HG02938 (cell line): ENCODE data around the gene MAP3K2.

Source experiments
- ATAC-seq: cut with Tn5 transposase; IDR thresholded peaks from one replicate; pipeline ENCODE4 v1.9.1; 2021; ENCODE audit warnings: mild to moderate bottlenecking, moderate library complexity; ENCODE audit not compliant: unreplicated experiment

MAP3K2 gene

GRCh38 chr2:127309468-127309867, 78.3 kb downstream of the MAP3K2 start:
- ATAC-seq = no peak

GRCh38 chr2:127308586-127309138, 79.1 kb downstream of the MAP3K2 start:
- ATAC-seq = no peak

DNA sequence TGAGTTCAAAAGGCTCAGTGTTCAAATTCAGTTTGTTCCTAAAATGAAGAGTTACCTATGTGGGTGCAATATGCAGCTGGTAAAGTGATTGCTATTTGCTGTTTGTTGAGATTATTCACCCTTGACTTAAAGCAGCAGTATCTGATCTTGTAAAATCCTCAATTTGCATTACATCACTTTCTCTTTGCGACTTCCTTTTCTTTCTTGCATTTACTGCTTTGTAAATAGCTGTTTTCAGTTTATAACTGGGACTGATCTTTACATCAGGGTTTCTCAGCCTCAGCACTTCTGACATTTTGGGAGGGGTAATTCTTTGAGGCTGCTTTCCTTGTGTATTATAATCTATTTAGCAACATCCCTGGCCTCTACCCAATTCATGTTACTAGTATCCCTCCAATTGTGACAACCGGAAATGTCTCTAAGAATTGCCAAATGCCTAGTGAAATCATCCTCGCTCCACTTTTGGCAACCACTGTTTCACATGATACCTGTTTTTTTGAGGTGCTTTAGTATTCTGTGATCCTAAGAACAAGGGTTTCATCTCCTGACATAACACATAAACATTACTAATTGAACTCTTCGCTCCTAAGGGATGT, 81.7 kb downstream of the MAP3K2 start:
- ATAC-seq = no peak

DNA sequence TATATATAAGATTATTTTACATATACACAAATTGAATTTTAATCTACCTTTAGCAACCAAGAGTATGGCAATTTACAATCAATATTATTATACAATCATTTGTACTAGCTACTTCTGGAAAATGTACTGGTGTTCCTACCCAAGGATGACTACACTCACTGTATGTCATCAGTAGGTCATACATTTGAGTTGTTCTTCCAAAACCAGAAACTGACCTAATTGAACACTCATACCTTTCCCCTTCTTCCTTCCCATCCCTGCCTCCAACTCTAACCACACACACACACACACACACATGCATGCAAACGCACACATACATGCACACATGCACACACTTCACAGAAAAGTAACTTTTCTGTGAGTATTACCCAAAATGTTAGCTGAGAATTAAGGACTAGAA, 85.6 kb downstream of the MAP3K2 start:
- no peak for ATAC-seq

DNA sequence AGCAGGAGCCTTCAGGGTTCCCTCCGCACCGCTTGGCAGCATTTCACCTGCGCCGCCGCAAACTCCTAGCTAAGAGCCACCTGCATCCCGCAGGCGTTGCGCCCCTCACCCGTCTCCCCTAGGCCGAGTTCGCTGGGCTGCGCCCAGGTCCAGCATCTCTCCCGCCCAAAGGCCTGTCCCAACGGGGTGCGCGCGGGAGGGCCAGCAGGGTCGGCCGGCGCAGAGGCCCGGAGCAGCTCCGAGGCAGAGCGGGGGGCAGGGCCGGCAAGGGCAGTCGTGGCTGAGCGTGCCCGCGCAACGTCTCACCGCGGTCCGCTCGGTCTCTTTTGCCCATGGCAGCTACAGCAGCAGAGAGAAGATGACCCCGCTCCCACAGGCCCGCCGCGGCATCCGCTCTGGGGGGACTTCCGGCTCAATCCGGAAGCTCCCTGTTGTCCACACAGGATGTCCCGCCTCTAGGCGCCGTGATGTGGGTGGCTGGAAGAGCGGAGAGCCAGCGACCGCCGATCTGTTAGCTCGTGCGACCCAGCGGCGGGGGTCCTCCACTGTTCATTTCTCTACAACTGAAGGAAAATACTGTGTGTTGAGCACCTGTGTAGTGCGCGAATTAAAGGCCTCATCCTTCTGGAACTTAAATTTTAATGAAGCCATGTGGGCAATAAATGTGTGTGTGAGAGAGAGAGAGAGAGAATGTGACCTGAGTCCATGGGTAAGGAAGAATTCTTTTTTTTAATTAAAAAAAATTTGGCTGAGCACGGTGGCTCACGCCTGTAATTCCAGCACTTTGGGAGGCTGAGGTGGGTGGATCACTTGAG, 93.8 kb downstream of the MAP3K2 start, which contains the start of gene ERCC3:
Gene ERCC3 (minus strand): TSS at position 397 of the 815 bp plus-strand sequence. CDS start 63 bp downstream, at position 334.
- peak; percentile 96 for ATAC-seq

DNA sequence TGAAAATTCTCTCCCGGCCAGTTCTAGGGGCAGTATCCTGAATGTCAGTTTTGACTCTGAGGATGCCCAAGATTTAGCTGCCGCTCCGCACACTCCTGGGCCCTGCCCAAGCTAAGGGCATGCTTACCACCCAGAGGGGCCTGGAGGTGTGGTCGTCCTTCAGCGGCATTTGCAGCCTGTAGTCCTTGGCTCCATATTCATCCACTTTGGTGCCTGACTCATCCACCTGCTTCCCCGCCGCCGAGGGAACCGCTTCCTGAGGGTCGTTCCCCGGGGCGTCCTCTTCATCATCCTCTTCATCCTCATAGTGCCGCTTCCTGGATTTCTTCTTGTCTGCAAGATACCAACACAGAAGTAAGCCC, 94.4 kb downstream of the MAP3K2 start:
- ATAC-seq = no peak

- ATAC-seq = no peak
These were observed 99.5 kb downstream of the MAP3K2 start for GRCh38 chr2:127288274-127288673.

DNA sequence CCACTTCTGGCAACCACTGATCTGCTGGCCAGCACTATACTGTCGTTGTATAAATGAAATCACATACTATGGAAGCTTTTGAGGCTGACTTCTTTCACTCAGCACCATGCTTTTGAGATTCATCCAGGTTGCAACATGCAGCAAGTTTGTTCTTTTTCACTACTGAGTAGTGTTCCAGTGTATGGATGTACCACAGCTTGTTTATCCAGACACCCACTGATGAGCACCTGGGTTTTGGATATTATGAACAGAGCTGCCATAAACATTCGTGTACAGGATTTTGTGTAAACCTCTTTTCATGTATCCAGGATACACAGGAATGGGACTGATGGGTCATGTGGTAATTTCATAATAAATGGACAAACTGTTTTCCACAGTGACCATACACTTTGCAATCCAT, 104.5 kb downstream of the MAP3K2 start:
- ATAC-seq = no peak

GRCh38 chr2:127280693-127281092, 107.1 kb downstream of the MAP3K2 start:
- no peak for ATAC-seq

DNA sequence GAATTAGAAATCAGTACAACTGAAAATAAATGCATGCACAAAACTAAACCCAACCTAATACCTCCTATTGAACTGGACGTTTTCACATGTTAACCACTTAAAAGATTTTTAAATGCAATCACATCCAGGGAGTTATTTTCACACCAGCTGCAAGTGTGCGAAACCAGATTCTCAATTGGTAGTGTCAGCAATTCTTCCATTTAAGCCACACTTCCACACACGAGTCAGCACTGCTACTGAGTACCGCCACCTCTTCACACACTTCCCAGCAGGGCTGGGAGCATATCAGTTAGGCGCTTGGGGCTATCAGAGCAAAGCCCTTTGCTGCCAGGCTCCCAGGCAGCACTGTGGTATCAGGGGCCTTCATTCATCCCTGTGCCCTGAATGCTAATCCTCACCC, 108.0 kb downstream of the MAP3K2 start:
- ATAC-seq = no peak

DNA sequence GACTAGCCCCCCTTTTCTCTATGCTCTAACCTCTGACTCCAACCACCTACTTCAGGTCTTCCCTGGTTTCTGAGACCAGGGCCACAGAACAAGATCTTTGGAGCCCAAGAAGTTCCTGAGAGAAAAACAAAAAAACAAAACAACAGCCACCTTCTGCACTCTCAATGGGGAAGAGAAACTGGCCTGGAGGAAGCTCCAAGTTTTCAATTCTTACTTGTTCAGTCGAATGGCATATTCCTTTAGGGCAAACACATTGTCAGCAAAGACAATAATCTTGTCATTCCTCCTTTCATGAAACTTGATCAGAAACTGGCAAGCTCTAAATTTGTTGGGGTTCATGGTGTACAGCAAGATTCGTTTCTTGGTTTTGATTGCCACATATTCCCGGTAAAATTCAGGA, 108.8 kb downstream of the MAP3K2 start:
- ATAC-seq = no peak

DNA sequence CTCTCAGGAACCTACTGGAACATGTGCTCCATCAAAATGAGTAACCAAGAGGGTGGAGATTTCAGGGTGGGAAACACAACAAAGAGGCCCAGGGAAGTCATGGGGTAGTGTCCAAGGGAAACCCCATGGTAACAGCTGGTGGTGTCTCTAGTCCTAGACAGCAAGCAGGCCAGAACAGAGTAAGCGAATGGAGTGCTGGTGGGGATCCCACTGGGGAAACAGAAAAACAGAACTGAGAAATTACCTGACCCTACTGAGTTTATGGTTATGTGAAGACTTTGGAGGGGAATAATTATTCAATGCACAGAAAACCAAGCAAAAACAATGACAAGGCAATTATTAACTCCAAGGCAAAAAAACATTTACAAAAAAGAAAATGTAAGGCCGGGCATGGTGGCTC, 110.7 kb downstream of the MAP3K2 start:
- peak; percentile 77 for ATAC-seq

- ATAC-seq = no peak
These were observed 112.0 kb downstream of the MAP3K2 start for GRCh38 chr2:127275789-127276188.

DNA sequence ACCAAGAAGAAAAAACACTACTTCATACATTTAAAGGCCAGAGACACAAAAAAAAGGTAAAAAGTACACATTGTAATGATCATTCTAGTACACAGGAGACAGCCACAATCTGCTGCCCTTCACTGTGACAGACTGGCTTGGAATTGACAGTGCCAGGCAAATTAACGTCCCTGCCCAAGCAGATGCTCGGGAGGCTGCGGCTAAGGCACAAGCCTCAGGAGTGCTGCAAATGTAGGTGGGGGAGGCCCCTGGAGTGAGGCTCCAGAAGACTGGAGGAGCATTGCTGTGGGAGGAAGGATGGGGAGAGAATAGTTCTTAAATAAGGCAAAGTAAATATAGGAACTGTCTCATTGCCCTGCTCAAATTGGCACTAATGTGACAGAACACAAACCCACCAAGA, 112.4 kb downstream of the MAP3K2 start:
- ATAC-seq = no peak

DNA sequence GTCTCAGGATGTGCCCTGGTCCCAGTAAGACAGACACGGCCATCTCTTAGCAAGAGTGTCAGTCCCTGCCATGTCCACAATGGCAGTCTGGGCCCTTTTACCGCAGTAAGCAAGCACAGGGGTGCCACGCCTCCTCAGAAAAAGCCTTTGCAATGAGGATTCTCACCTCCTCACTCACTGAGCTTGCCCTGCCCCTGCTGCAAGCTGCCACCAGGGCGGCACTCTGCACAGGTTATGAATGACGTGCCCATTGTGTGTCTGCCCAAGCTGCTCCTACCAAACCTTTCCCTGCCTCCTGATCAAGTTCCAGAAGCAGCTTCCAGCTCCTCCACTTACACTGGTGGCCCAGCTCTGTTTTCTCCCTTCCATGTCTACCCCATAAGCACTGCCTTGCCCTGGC, 117.1 kb downstream of the MAP3K2 start:
- ATAC-seq = no peak

- no peak for ATAC-seq
These were observed 125.9 kb downstream of the MAP3K2 start for GRCh38 chr2:127261804-127262406.

GRCh38 chr2:127259355-127259754, 128.4 kb downstream of the MAP3K2 start:
- no peak for ATAC-seq

- no peak for ATAC-seq
These were observed 130.9 kb downstream of the MAP3K2 start for GRCh38 chr2:127256866-127257265.

GRCh38 chr2:127256381-127256780, 131.4 kb downstream of the MAP3K2 start:
- no peak for ATAC-seq

DNA sequence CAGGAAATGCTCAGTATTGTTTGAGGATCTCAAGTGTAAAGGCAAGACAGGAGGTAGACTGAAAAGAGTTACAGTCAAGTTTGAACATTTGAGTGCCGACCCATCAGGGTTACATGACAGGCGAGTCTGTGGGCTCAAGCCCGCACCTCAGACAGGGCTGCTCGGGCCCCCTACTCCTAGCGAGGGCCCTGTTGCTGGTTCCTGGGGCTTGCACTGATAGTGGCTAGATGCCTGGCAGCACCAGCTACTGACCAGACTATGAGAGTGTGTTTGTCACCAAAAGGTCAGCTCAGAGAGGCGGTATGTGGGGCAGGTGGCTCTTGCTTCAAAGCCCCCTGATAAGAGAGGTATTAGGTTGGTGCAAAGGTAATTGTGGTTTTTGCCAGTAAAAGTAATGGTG, 132.1 kb downstream of the MAP3K2 start:
- no peak for ATAC-seq

- no peak for ATAC-seq
These were observed 132.6 kb downstream of the MAP3K2 start for GRCh38 chr2:127255146-127255545.
